DOHH2 (cell line): ENCODE data around the gene PCNX4.
A peak's percentile ranks its signal among the peaks of the same experiment; 100 is the strongest.

ENCODE experiments used
- H3F3A ChIP-seq: fragments of 200-600 bp; sonication (generic), shearing (Covaris generic); 2 replicates; pipeline ENCODE4 v1.6.0; 2016; ENCODE audit warnings: antibody characterized with exemption, mild to moderate bottlenecking; ENCODE audit not compliant: control insufficient read depth, insufficient read depth
- H3K27ac ChIP-seq: fragments of 200-600 bp; sonication (generic); 2 replicates; pipeline ENCODE4 v1.5.1; 2014; ENCODE audit warnings: low read depth, mild to moderate bottlenecking, low read length, moderate library complexity
- H3K27me3 ChIP-seq: fragments of 200-600 bp; sonication (generic); 2 replicates; pipeline ENCODE4 v1.6.1; 2014; ENCODE audit warnings: mild to moderate bottlenecking, low read length, mixed read lengths; ENCODE audit not compliant: control insufficient read depth
- H3K36me3 ChIP-seq: fragments of 200-600 bp; sonication (generic); 2 replicates; pipeline ENCODE4 v1.6.1; 2014; ENCODE audit warnings: mild to moderate bottlenecking, low read length, moderate library complexity, mixed read lengths; ENCODE audit not compliant: control insufficient read depth
- H3K4me1 ChIP-seq: fragments of 200-600 bp; sonication (generic); 2 replicates; pipeline ENCODE4 v1.6.1; 2014; ENCODE audit warnings: mild to moderate bottlenecking, low read length, mixed read lengths; ENCODE audit not compliant: control insufficient read depth
- H3K4me2 ChIP-seq: fragments of 200-600 bp; sonication (generic); 2 replicates; pipeline ENCODE4 v1.6.0; 2014; ENCODE audit warnings: mild to moderate bottlenecking, low read length, moderate library complexity
- H3K4me3 ChIP-seq: fragments of 200-600 bp; sonication (generic); 2 replicates; pipeline ENCODE4 v1.5.1; 2014; ENCODE audit warnings: mild to moderate bottlenecking, low read length, mixed read lengths
- H3K79me2 ChIP-seq: fragments of 200-600 bp; sonication (generic); 2 replicates; pipeline ENCODE4 v1.6.1; 2014; ENCODE audit warnings: mild to moderate bottlenecking, low read length, mixed read lengths; ENCODE audit not compliant: control insufficient read depth
- H3K9me2 ChIP-seq: fragments of 200-600 bp; sonication (generic); replicated peaks from 2 replicates; pipeline ENCODE4 v1.6.1; 2014; ENCODE audit warnings: mild to moderate bottlenecking, low read length, mixed read lengths; ENCODE audit not compliant: control insufficient read depth
- H3K9me3 ChIP-seq: fragments of 200-600 bp; sonication (generic); 2 replicates; pipeline ENCODE4 v1.6.1; 2014; ENCODE audit warnings: antibody characterized with exemption, low read length, mixed read lengths; ENCODE audit not compliant: control insufficient read depth, insufficient read depth
- H4K20me1 ChIP-seq: fragments of 200-600 bp; sonication (generic); 2 replicates; pipeline ENCODE4 v1.6.0; 2014; ENCODE audit warnings: low read depth, mild to moderate bottlenecking, antibody characterized with exemption, low read length, moderate library complexity; ENCODE audit not compliant: control insufficient read depth, insufficient read depth
- EZH2phosphoT487 ChIP-seq: fragments of 200-600 bp; sonication (generic); IDR thresholded peaks from 2 replicates; pipeline ENCODE4 v1.6.1; 2017; ENCODE audit warnings: borderline replicate concordance, mild to moderate bottlenecking, antibody characterized with exemption, low read length, moderate library complexity, mixed read lengths
- TF ChIP-seq, protein P1 (sequence below): fragments of 200-600 bp; sonication (generic); IDR thresholded peaks from one replicate; pipeline ENCODE4 v1.5.1; 2014; ENCODE audit warnings: antibody characterized with exemption, mild to moderate bottlenecking, low read depth, low read length; ENCODE audit not compliant: poor library complexity, severe bottlenecking

The PCNX4 gene

DNA sequence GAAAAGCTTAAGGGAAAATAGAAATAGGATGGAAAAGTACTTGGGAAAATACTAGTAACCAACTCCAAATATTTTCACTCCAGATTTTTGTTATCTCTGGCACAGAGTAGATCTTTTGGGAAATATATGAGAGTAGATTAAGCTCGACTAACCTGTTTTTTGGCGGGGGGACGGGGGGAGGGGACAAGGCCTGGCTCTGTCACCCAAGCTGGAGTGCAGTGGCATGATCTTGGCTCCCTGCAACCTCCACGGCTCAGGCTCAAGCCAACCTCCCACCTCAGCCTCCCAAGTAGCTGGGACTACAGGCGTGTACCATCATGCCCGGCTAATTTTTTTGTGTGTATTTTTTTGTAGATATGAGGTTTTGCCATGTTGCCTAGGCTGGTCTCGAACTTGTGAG, 68.7 kb downstream of the PCNX4 start:
- Histone ChIP-seq H3K27ac (no peak overlapping the region), H3K4me1 (peaks cover 19% of the 10 kb centered on the region), H3K79me2 (peaks cover 39% of the 10 kb centered on the region), H3K36me3 (peaks cover 11% of the 10 kb centered on the region), H3K27me3 (no peaks in the 10 kb centered on the region), H3F3A (no peaks in the 10 kb centered on the region), H3K4me3 (no peak overlapping the region), H3K4me2 (no peak overlapping the region), H4K20me1 (no peaks in the 10 kb centered on the region; the same call in 1 of the 2 replicates), H3K9me3 (no peaks in the 10 kb centered on the region), H3K9me2 (no peaks in the 10 kb centered on the region)
- TF ChIP-seq, protein P1, sequence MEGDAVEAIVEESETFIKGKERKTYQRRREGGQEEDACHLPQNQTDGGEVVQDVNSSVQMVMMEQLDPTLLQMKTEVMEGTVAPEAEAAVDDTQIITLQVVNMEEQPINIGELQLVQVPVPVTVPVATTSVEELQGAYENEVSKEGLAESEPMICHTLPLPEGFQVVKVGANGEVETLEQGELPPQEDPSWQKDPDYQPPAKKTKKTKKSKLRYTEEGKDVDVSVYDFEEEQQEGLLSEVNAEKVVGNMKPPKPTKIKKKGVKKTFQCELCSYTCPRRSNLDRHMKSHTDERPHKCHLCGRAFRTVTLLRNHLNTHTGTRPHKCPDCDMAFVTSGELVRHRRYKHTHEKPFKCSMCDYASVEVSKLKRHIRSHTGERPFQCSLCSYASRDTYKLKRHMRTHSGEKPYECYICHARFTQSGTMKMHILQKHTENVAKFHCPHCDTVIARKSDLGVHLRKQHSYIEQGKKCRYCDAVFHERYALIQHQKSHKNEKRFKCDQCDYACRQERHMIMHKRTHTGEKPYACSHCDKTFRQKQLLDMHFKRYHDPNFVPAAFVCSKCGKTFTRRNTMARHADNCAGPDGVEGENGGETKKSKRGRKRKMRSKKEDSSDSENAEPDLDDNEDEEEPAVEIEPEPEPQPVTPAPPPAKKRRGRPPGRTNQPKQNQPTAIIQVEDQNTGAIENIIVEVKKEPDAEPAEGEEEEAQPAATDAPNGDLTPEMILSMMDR: no peak
- TF ChIP-seq EZH2phosphoT487: no peak

DNA sequence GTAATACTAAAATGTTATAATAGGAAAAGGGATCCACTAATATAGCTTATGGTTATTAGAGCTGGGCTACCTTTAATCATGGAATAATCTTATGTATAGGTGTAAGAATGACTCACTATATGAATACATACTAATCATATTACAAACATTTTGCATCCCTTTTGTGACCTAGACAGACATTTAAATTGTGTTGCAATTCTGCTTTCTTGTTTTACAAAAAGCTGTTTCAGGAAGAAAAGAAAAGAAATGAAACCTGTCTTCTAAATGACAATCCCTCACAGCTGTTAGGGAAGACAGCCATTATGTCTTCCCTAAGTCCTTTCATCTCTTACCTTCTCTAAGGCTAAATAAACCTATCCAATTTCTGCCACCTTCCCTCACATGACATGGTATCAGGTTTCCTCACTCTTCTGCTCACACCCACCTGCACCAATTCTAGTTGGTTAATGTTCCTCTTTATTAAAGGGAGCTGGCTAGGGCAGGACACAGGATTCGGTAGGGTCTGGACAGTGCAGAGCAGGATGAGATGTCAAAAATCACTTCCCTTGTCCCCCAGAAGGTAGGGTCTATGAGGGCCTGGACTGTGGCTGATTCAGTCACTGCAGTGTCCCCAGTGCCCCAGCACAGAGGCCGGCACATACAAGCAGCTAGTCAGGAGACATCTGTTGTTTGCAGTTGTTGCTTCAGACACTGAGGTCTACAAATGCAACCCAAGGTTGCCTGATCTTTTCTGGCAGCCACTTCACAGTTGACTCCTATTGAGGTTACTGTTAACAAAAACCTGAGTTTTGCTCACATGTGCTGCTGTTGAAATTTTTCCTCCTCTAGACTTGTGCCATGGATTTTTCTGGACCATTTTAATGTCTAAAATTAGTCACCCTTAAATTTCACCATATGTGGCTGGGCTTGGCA, 69.7 kb downstream of the PCNX4 start:
- Histone ChIP-seq H3K4me2 (no peak overlapping the region), H3K27ac (no peak overlapping the region), H3K4me3 (no peak overlapping the region), H3K79me2 (peaks cover 39% of the 10 kb centered on the region), H3K4me1 (peaks cover 29% of the 10 kb centered on the region), H3F3A (no peaks in the 10 kb centered on the region), H4K20me1 (no peaks in the 10 kb centered on the region; the same call in 1 of the 2 replicates), H3K27me3 (no peaks in the 10 kb centered on the region), H3K9me3 (no peaks in the 10 kb centered on the region), H3K9me2 (no peaks in the 10 kb centered on the region), H3K36me3 (peaks cover 5% of the 10 kb centered on the region; the same call in 1 of the 2 replicates)
- TF ChIP-seq EZH2phosphoT487: no peak
- TF ChIP-seq, protein P1: no peak

DNA sequence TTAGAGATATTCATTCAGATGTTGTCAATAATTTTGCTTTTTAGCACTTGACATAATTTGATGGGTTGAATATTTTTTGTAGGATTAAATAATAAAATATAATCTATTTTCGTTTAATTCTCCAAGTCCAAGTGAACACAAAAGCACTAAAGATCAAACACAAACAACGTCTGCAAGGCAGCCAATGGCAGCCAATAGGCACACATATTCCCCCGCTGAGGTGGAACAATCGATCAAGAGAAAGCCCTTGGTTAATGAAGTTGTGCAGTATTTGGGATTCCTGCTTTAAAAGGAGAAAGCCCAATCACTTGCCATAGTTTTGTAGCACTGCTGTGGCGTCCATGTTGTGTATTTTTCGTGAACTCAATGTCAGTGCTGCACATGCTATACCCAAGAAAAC, 72.0 kb downstream of the PCNX4 start:
- no peak for TF ChIP-seq EZH2phosphoT487
- TF ChIP-seq, protein P1: no peak
- Histone ChIP-seq H3K27me3 (no peaks in the 10 kb centered on the region), H3K4me2 (peak overlapping the region; percentile 91), H3F3A (no peaks in the 10 kb centered on the region), H3K9me3 (no peaks in the 10 kb centered on the region), H3K79me2 (peaks cover 36% of the 10 kb centered on the region), H3K4me1 (peaks cover 32% of the 10 kb centered on the region), H4K20me1 (no peaks in the 10 kb centered on the region), H3K4me3 (peak overlapping the region; percentile 89), H3K27ac (no peak overlapping the region), H3K9me2 (no peaks in the 10 kb centered on the region), H3K36me3 (peaks cover 5% of the 10 kb centered on the region; the same call in 1 of the 2 replicates)
